H1 (cell line): ENCODE measurements around the gene TSPEAR. TPM values are rescaled to one million over a fixed set of nuclear protein-coding genes. Genes with fewer than 3 reads are reported as not detected.

Experiments
- CTCF ChIA-PET: fragments of 300-600 bp; sonication (Branson Sonifier 250); formaldehyde crosslinking; loops from one replicate; lab custom pipeline; 2021; ENCODE audit not compliant: partially characterized antibody; lab: Charles Lee
- POLR2A ChIA-PET: fragments of 300-600 bp; sonication (Branson Sonifier 250); formaldehyde crosslinking; loops from one replicate; lab custom pipeline; 2021; ENCODE audit warnings: inconsistent platforms; ENCODE audit not compliant: partially characterized antibody; lab: Charles Lee
- DNase-seq, 2 experiments: peaks; one replicate each; pipeline versions ENCODE4 v3.0.0 to v3.0.0-alpha.2; 2010 to 2022; ENCODE audit warnings: low spot score in 2 of 2, low read depth in 1 of 2, mixed read lengths in 1 of 2
- FAIRE-seq: peaks from 2 replicates; lab custom pipeline; 2011; peaks lifted over from hg19 to GRCh38; lab: Jason Lieb, UNC
- H2AFZ ChIP-seq: 2 replicates; pipeline ENCODE4 v1.8.1; 2012; ENCODE audit warnings: low read length, inconsistent platforms
- H2AK5ac ChIP-seq: 2 replicates; pipeline ENCODE4 v1.6.1; 2013; ENCODE audit warnings: low read depth, low read length
- H2BK120ac ChIP-seq: replicated peaks from 2 replicates; pipeline ENCODE3; 2013; ENCODE audit warnings: low read depth, low read length, inconsistent platforms
- H2BK12ac ChIP-seq: 2 replicates; pipeline ENCODE4 v1.6.1; 2013; ENCODE audit warnings: low read depth, low read length
- H2BK15ac ChIP-seq: 2 replicates; pipeline ENCODE4 v1.6.1; 2013; ENCODE audit warnings: low read length
- H2BK20ac ChIP-seq: 2 replicates; pipeline ENCODE4 v1.6.1; 2013; ENCODE audit warnings: low read length
- H2BK5ac ChIP-seq: 2 replicates; pipeline ENCODE4 v1.6.1; 2013; ENCODE audit warnings: low read depth, low read length
- H3K14ac ChIP-seq: 2 replicates; pipeline ENCODE4 v1.6.1; 2013; ENCODE audit warnings: inconsistent platforms; ENCODE audit not compliant: insufficient read length
- H3K18ac ChIP-seq: 2 replicates; pipeline ENCODE4 v1.6.1; 2013; ENCODE audit warnings: low read length; ENCODE audit errors: extremely low read depth
- H3K23ac ChIP-seq: 2 replicates; pipeline ENCODE4 v1.6.1; 2013; ENCODE audit warnings: inconsistent platforms; ENCODE audit not compliant: insufficient read length
- H3K23me2 ChIP-seq: 2 replicates; pipeline ENCODE4 v1.6.1; 2013; ENCODE audit warnings: low read depth, low read length
- H3K27ac ChIP-seq: 2 replicates; pipeline ENCODE4 v1.6.1; 2011; ENCODE audit warnings: low read depth, low read length, inconsistent platforms
- H3K27me3 ChIP-seq, 4 experiments: replicated peaks in 1 of 4; 1 replicate in 1 of 4; 2 replicates in 3 of 4; pipeline versions ENCODE4 v1.6.1 to v1.8.1; 2011 to 2013; ENCODE audit warnings: low read length in 3 of 4, mild to moderate bottlenecking in 3 of 4, inconsistent platforms in 2 of 4, mixed read lengths in 2 of 4, moderate library complexity in 1 of 4; ENCODE audit not compliant: control insufficient read depth in 3 of 4, insufficient read depth in 3 of 4; ENCODE audit errors: extremely low read depth in 1 of 4
- H3K36me3 ChIP-seq, 4 experiments: 2 replicates each; pipeline versions ENCODE4 v1.6.1 to v1.8.1; 2011 to 2013; ENCODE audit warnings: mild to moderate bottlenecking in 4 of 4, low read length in 3 of 4, moderate library complexity in 2 of 4, control low read depth in 1 of 4, inconsistent platforms in 1 of 4; ENCODE audit not compliant: insufficient read depth in 4 of 4, control insufficient read depth in 2 of 4
- H3K4ac ChIP-seq: replicated peaks from 2 replicates; pipeline ENCODE3; 2013; ENCODE audit warnings: low read length, low read depth, mixed read lengths, inconsistent platforms; ENCODE audit not compliant: insufficient read length
- H3K4me1 ChIP-seq, 4 experiments: replicated peaks in 1 of 4; 1 replicate in 1 of 4; 2 replicates in 3 of 4; pipeline versions ENCODE4 v1.6.1 to v1.8.1; 2011 to 2013; ENCODE audit warnings: low read length in 3 of 4, inconsistent platforms in 2 of 4, mixed read lengths in 1 of 4; ENCODE audit not compliant: insufficient read depth in 4 of 4, control insufficient read depth in 3 of 4
- H3K4me2 ChIP-seq, 2 experiments: 2 replicates each; pipeline versions ENCODE4 v1.6.1 to v1.8.1; 2011 to 2013; ENCODE audit warnings: low read depth in 2 of 2, low read length in 2 of 2, control low read depth in 1 of 2, inconsistent platforms in 1 of 2, mild to moderate bottlenecking in 1 of 2; ENCODE audit not compliant: insufficient read depth in 1 of 2
- H3K4me3 ChIP-seq, 4 experiments: fragments of 200-600, 300-600 bp in 1 of 4; sonication (generic), shearing (Covaris generic), sonication (Bioruptor Twin) in 1 of 4; 2 replicates each; pipeline versions ENCODE4 v1.5.1 to v1.8.1; 2011 to 2016; ENCODE audit warnings: low read length in 4 of 4, low read depth in 3 of 4, control low read depth in 2 of 4, inconsistent platforms in 2 of 4, mild to moderate bottlenecking in 2 of 4, mixed read lengths in 1 of 4, moderate library complexity in 1 of 4; ENCODE audit not compliant: insufficient read depth in 2 of 4; ENCODE audit errors: extremely low read depth in 1 of 4
- H3K56ac ChIP-seq: replicated peaks from 2 replicates; pipeline ENCODE3; 2013; ENCODE audit warnings: low read depth, mild to moderate bottlenecking, mixed read lengths, low read length, inconsistent platforms; ENCODE audit not compliant: insufficient read length
- H3K79me1 ChIP-seq: 2 replicates; pipeline ENCODE4 v1.6.1; 2013; ENCODE audit warnings: low read depth, low read length, control low read depth
- H3K79me2 ChIP-seq, 2 experiments: 2 replicates each; pipeline versions ENCODE4 v1.6.1 to v1.8.1; 2012 to 2013; ENCODE audit warnings: low read length in 2 of 2, mild to moderate bottlenecking in 2 of 2, inconsistent platforms in 1 of 2; ENCODE audit not compliant: insufficient read depth in 2 of 2, control insufficient read depth in 1 of 2
- H3K9ac ChIP-seq, 4 experiments: replicated peaks in 1 of 4; 1 replicate in 1 of 4; 2 replicates in 3 of 4; pipeline versions ENCODE4 v1.6.1 to v1.8.1; 2011 to 2013; ENCODE audit warnings: low read depth in 3 of 4, low read length in 3 of 4, control low read depth in 2 of 4, mild to moderate bottlenecking in 2 of 4, moderate library complexity in 2 of 4, inconsistent platforms in 1 of 4; ENCODE audit errors: extremely low read depth in 1 of 4
- H3K9me3 ChIP-seq, 2 experiments: 2 replicates each; pipeline versions ENCODE4 v1.6.1 to v1.8.1; 2012 to 2013; ENCODE audit warnings: mild to moderate bottlenecking in 2 of 2, moderate library complexity in 2 of 2, control low read depth in 1 of 2, inconsistent platforms in 1 of 2, low read depth in 1 of 2, low read length in 1 of 2, mixed read lengths in 1 of 2; ENCODE audit not compliant: insufficient read depth in 2 of 2
- H4K20me1 ChIP-seq, 2 experiments: replicated peaks in 1 of 2; 2 replicates each; pipeline versions ENCODE3 to v1.8.1; 2011 to 2013; ENCODE audit warnings: inconsistent platforms in 2 of 2, low read length in 2 of 2, mild to moderate bottlenecking in 1 of 2; ENCODE audit not compliant: insufficient read depth in 2 of 2, control insufficient read depth in 1 of 2
- H4K5ac ChIP-seq: 2 replicates; pipeline ENCODE4 v1.6.1; 2013; ENCODE audit warnings: low read length, low read depth, mixed read lengths, inconsistent platforms; ENCODE audit not compliant: insufficient read length
- H4K8ac ChIP-seq: 2 replicates; pipeline ENCODE4 v1.8.0; 2013; ENCODE audit warnings: mild to moderate bottlenecking, moderate library complexity, low read length, inconsistent platforms; ENCODE audit not compliant: insufficient read depth; ENCODE audit errors: extremely low read depth
- H4K91ac ChIP-seq: replicated peaks from 2 replicates; pipeline ENCODE3; 2013; ENCODE audit warnings: low read length, mixed read lengths, inconsistent platforms; ENCODE audit not compliant: insufficient read length
- ASH2L ChIP-seq: fragments of 200-600, 300-600 bp; sonication (generic); IDR thresholded peaks from one replicate; pipeline ENCODE4 v1.7.1; 2017; ENCODE audit warnings: low read length
- CTCF ChIP-seq, 3 experiments: IDR thresholded peaks; 1 replicate in 2 of 3; 2 replicates in 1 of 3; pipeline versions ENCODE4 v1.5.1 to v1.6.1; 2011; ENCODE audit warnings: low read length in 3 of 3, mild to moderate bottlenecking in 3 of 3, inconsistent platforms in 2 of 3, low read depth in 1 of 3, moderate library complexity in 1 of 3; ENCODE audit not compliant: insufficient read depth in 1 of 3; ENCODE audit errors: control extremely low read depth in 1 of 3
- HDAC6 ChIP-seq: IDR thresholded peaks from one replicate; pipeline ENCODE4 v1.7.1; 2012; ENCODE audit warnings: low read depth, mild to moderate bottlenecking, inconsistent platforms, low read length, moderate library complexity
- JUND ChIP-seq: IDR thresholded peaks from 2 replicates; pipeline ENCODE4 v1.6.1; 2011; ENCODE audit warnings: mild to moderate bottlenecking, improper control_type of control experiment, low read length
- MAFK ChIP-seq: IDR thresholded peaks from 2 replicates; pipeline ENCODE4 v1.6.1; 2012; ENCODE audit warnings: low read depth, mild to moderate bottlenecking, improper control_type of control experiment, low read length
- PHF8 ChIP-seq: fragments of 200-600 bp; sonication (generic); conservative IDR thresholded peaks from 2 replicates; pipeline ENCODE4 v1.7.1; 2012; ENCODE audit warnings: low read depth, mild to moderate bottlenecking, inconsistent platforms, low read length, moderate library complexity
- RAD21 ChIP-seq, 2 experiments: IDR thresholded peaks in 1 of 2; conservative IDR thresholded peaks in 1 of 2; 2 replicates each; pipeline ENCODE4 v1.6.1; 2011; ENCODE audit warnings: low read depth in 2 of 2, low read length in 2 of 2, improper control_type of control experiment in 1 of 2, inconsistent platforms in 1 of 2, mild to moderate bottlenecking in 1 of 2, moderate library complexity in 1 of 2
- TAF1 ChIP-seq: IDR thresholded peaks from 2 replicates; pipeline ENCODE4 v1.6.1; 2011; ENCODE audit warnings: mild to moderate bottlenecking, low read depth, low read length
- WGBS, 2 experiments: shearing (Covaris generic) in 1 of 2; methylation state at CpG; one replicate each; pipeline versions ENCODE4 v1.1.6 to v1.1.7; 2013 to 2015; ENCODE audit warnings: low lambda C conversion rate in 2 of 2, mixed read lengths in 2 of 2, inconsistent platforms in 1 of 2, low coverage in 1 of 2, missing lambda C conversion rate in 1 of 2; ENCODE audit not compliant: insufficient replicate concordance in 2 of 2, insufficient coverage in 1 of 2, insufficient read length in 1 of 2; ENCODE audit errors: extremely low coverage in 1 of 2, missing lambda C conversion rate in 1 of 2; 5-methylcytosine and 5-hydroxymethylcytosine counted together
- polyA plus RNA-seq, 7 experiments: library from polyadenylated mRNA; depleted of rRNA in 3 of 7; stranded (reverse) in 5 of 7; unstranded in 2 of 7; fragments of >200 nt in 5 of 7; fragments of 200-250 nt in 2 of 7; gene quantifications; 1 replicate in 5 of 7; 2 replicates in 1 of 7; 4 replicates in 1 of 7; pipeline versions ENCODE4 v1.2.1 to v1.2.3, GENCODE V29; 2011 to 2013; ENCODE audit warnings: missing spikeins in 2 of 7, mixed read lengths in 2 of 7
- total RNA-seq: library from RNA; stranded (reverse); fragmentation: NEBNext Ultra II Directional; extraction: Animal tissue kit (Norgen Biotek cat#: 25700); gene quantifications from 2 replicates; pipeline ENCODE4 v1.2.1, GENCODE V29; 2021

The TSPEAR gene
- total and polyA plus RNA-seq, 2 of the 8 experiments (the other 6 are each of a cell fraction or from before 2014, with no cell fraction given) = 0.58 to 0.89 TPM

- Histone ChIP-seq H3K27me3 (0 out of 7 replicates have a peak, but pooled peaks cover 0 to 7% (median under 1%) of the 10 kb centered on the region in 4 experiments), H2BK120ac (no peak overlapping the region), H2BK5ac (no peak overlapping the region), H3K23me2 (0 out of 2 replicates have a peak, but pooled peaks cover 4% of the 10 kb centered on the region), H4K91ac (peak overlapping the region; percentile 97), H3K4me2 (no peak overlapping the region), H3K9ac (no peak overlapping the region), H4K20me1 (peaks cover 0 to 3% of the 10 kb centered on the region in 2 experiments), H3K4ac (no peak overlapping the region), H3K23ac (no peak overlapping the region), H4K8ac (peak overlapping the region; percentile 36; the same call in 1 of the 2 replicates), H2BK15ac (peak overlapping the region; percentile 40; the same call in 1 of the 2 replicates), H2BK12ac (peak overlapping the region; percentile 82; the same call in 1 of the 2 replicates), H3K79me1 (no peaks in the 10 kb centered on the region), H2BK20ac (no peak overlapping the region), H2AFZ (no peak overlapping the region), H3K9me3 (no peaks in the 10 kb centered on the region; a peak in 1 of 4 replicates), H3K56ac (no peak overlapping the region), H3K18ac (no peak overlapping the region; the same call in 1 of the 2 replicates), H3K27ac (no peak overlapping the region), H2AK5ac (no peak overlapping the region), H3K14ac (no peak overlapping the region), H3K4me3 (no peak overlapping the region), H3K4me1 (peaks cover 0 to 33% (median 18%) of the 10 kb centered on the region in 4 experiments; a peak in 6 of 7 replicates), H4K5ac (no peak overlapping the region), H3K79me2 (no peaks in the 10 kb centered on the region), H3K36me3 (no peaks in the 10 kb centered on the region)
- ChIA-PET POLR2A (interaction anchor here (1.1 to 1.8 kb wide), 2 partner anchors 29 to 169 kb away, joined by 3 to 4 read pairs; no protein-coding TSS in a partner anchor), CTCF (interaction anchor here (1.0 to 2.6 kb wide), 6 partner anchors 10 to 60 kb away, joined by 3 to 14 read pairs (median 6); no protein-coding TSS in a partner anchor)
- DNase-seq (no peak), FAIRE-seq (no peak)
- 87% methylated on average over 23 of the region's 34 CpGs; no CpG with 5 or more reads in 1 of the 2 experiments for WGBS, 2 experiments
- no peak for TF ChIP-seq PHF8
- TF ChIP-seq HDAC6 = no peak
- no peak for TF ChIP-seq MAFK
- TF ChIP-seq TAF1 = no peak
- no peak for TF ChIP-seq RAD21 (IDR thresholded peaks at IDR 0.05 in 1 of 2, conservative IDR thresholded peaks at IDR 0.05 in 1 of 2; ENCODE audit: low read depth in 2 of 2, low read length in 2 of 2)
- no peak for TF ChIP-seq JUND
- no peak for TF ChIP-seq ASH2L
- no peak for TF ChIP-seq CTCF (IDR thresholded peaks at IDR 0.05; ENCODE audit: control extremely low read depth in 1 of 3, insufficient read depth in 1 of 3, low read depth in 1 of 3, low read length in 3 of 3)
Observed at GRCh38 chr21:44751799-44752636, 40.6 kb upstream of the TSPEAR start.
